ENCODE measurements around the gene PLXNC1.

The PLXNC1 gene

DNA sequence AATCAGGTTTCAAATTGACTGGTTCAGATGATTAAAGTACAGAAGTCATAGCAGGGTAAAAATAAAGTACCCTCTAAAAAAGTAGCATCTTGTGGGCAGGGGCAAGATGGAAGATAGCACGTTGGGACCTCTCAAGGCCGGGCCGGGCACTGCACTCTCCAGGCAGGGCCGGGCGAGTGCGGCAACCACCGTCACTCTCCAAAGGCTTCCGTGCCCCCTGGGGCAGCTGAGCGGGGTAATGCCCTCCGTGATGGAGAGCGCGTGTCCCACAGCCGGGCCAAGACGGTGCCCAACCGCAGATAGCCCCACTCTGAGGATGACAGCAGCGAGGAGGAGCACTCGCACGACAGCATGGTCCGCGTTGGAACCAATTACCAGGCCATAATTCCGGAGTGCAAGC lies 8.6 kb upstream of the PLXNC1 start:
- DNase-seq = no peak

DNA sequence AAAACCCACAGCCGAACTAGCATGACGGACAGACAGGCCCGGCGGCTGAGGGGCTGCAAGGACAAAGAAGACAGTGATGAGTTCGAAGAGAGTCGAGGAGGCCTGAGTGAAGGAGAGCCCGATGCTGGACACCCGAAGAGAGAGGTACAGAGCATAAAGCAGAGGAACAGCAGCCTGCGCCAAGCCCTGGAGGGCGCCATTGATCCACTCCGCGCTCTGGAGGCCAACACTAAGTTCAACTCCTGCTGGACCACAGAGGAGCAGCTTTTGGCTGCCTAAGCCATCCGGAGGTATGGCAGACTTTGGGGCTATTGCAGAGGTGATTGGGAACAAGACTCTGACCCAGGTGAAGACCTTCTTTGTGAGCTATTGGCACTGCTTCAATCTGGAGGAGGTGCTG lies 7.8 kb upstream of the PLXNC1 start:
- DNase-seq = peak; percentile 37

GRCh38 chr12:94141004-94141764 lies 7.2 kb upstream of the PLXNC1 start:
- no peak for DNase-seq

DNA sequence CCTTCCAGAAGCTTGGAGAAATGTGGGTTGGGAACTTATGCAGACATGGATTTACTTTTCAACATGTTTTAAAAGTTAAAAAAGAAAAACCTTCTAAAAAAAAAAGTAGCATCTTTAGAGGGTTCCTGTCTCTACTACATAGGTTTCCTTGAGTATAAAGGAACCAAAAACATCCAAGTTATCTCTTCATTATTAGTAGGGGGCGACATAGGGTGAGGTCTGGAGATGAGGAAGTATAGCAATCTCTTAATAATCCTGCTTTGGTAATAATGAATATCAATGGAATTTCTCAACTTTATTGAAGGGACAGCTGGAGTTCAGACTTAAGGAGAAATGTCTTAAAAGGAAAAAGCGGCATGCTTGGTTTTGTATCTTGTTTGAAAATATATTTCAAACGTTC lies 6.5 kb upstream of the PLXNC1 start:
- no peak for DNase-seq

- DNase-seq = no peak
Observed at GRCh38 chr12:94143438-94143837, 4.9 kb upstream of the PLXNC1 start.

- DNase-seq = no peak
Observed at GRCh38 chr12:94143951-94144350, 4.4 kb upstream of the PLXNC1 start.

DNA sequence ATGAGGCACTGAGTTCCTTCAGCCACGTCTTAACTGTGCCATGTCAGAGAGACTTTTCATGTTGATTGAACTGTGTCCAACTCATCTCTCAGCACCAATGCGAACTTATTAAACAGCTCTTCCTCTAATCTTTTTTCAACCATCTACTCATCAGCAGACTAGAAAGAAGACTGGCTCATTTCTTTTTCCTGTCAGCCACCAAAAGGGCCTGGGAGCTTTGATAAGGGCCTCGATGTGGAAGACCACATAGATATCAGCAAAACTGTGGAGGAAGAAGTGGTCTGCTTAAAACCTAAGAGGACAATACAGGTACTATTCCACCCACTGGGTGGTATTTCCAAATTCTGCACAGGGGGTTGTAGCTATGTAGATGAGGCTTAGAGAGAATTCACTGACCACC lies 3.6 kb upstream of the PLXNC1 start:
- DNase-seq = no peak

- no peak for DNase-seq
Observed at GRCh38 chr12:94145191-94145983, 3.0 kb upstream of the PLXNC1 start.

- no peak for DNase-seq
Observed at GRCh38 chr12:94146166-94146936, 2.0 kb upstream of the PLXNC1 start.

- no peak for DNase-seq
Observed at GRCh38 chr12:94147387-94147990, 888 bp upstream of the PLXNC1 start.

GRCh38 chr12:94148739-94149118 lies 352 bp downstream of the PLXNC1 start:
- no peak for DNase-seq

GRCh38 chr12:94149119-94149780 lies 873 bp downstream of the PLXNC1 start:
- DNase-seq = peak; percentile 73

DNA sequence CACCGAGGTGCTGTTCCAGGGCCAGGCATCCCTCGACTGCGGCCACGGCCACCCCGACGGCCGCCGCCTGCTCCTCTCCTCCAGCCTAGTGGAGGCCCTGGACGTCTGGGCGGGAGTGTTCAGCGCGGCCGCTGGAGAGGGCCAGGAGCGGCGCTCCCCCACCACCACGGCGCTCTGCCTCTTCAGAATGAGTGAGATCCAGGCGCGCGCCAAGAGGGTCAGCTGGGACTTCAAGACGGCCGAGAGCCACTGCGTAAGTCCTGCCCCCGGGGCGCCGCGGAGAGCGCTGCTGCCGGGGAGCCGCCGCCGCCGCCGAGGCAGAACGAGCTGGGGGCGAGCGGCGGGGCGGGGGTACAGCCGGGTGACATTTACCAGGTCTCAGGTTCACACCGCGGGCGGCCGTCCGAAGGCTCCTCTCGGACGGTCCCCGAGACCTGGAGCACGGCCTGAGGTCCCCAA lies 1.4 kb downstream of the PLXNC1 start:
- peak; percentile 69 for DNase-seq

DNA sequence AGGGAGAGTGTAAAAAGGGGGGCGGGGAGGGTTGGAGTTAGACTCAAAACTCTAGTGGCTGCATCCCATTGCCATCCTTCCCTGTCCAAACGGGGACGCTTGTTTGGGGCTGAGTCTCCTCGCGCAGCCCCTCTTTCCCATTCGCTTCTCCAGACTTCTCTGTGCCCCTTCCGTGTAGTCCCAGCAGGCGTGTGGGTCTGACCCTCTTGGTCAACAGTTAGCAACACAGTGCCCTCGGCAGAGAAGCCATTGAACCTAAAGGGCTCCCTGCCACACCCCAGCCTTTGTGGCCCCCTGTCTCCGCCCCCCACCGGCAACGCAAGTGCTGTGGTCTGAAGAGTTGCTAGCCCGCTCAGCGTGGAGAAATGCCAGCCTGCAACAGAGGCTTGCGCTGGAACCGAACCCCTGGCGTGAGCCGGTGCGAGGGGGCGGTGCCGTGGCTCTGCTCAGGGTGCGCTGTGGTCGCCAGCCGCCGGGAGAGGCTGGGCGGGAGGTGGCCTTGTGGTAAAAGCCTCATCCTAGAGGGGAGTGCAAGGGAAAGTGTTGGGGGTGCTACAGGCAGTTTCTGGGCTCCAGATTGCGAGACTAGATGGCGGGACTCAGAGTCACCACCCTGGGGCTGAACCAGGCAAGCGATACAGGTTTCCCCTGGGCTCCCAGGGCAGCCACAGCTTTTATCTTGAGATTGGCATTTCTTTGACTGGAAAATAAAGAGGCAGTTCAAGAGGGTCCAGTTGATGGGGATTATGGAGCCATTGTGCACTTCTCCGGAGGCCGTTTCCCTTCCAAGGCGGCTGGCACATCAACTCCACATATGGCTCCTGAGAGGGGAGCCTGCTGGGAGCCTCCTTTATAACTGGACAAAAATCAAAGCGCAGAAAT lies 2.1 kb downstream of the PLXNC1 start:
- peak; percentile 75 for DNase-seq

- peak; percentile 58 for DNase-seq
Observed at GRCh38 chr12:94151582-94151981, 3.2 kb downstream of the PLXNC1 start.

- DNase-seq = no peak
Observed at GRCh38 chr12:94152292-94153078, 4.1 kb downstream of the PLXNC1 start.

GRCh38 chr12:94157181-94157580 lies 8.8 kb downstream of the PLXNC1 start:
- peak; percentile 45 for DNase-seq

DNA sequence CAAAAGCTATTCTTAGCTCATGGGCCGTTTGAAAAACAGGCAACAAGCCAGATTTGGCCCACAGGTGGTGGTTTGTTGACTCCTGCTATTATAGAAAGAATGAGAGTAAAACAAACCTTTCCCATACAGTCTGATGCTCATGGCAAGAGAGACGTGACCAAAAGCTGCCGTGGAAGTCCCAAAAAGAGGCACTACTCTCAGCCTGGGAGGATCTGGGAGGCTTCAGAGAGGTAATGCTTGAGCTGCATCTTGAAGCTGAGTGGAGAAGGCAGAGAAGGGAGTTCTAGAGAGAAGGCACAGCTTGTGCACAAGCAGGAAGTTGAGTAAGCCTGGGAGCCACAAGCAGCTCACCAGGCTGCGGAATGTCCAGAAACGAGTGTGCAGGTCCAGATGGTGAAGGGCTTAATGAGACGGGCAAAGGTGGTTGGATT lies 9.6 kb downstream of the PLXNC1 start:
- DNase-seq = peak; percentile 87

GRCh38 chr12:94158666-94159065 lies 10.3 kb downstream of the PLXNC1 start:
- DNase-seq = no peak

DNA sequence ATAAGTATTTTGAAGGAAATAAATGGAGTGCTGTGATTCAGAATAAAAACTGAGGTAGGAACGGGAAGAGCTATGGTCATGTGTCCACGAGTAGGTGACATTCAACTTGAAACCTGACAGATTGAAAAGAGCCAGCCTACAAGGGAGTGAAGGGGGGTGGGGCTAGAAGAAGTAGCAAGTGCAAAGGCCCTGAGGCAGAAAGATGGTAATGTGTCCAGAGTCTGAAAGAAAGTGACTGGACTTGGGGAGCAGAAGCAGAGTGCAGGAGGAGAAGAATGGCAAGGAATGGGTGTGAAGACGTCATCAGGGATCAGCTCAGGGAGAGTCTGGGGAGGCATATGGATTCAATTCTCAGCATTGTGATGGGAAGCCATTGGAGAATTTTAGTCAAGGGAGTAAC lies 13.7 kb downstream of the PLXNC1 start:
- DNase-seq = no peak

GRCh38 chr12:94163850-94164249 lies 15.5 kb downstream of the PLXNC1 start:
- DNase-seq = no peak
